Left ventricle myocardium superior (tissue), 1 donor: ENCODE measurements around the gene FGF18. TPM values are rescaled to one million over a fixed set of nuclear protein-coding genes. Genes with fewer than 3 reads are reported as not detected.
"Not testable (repeated sequence)": the region's sequence is repeated elsewhere in the genome, so short reads cannot be mapped to it uniquely, and the experiment has no call there.

Experiments
- ATAC-seq: fragments of 200-7000 bp; cut with Tn5 transposase; one replicate; pipeline ENCODE4 v1.9.1; 2020; ENCODE audit warnings: mild to moderate bottlenecking, moderate library complexity
- DNase-seq: peaks from one replicate; pipeline ENCODE4 v3.0.0-alpha.2; 2020
- intact Hi-C: fragments of 100-400 bp; cut with micrococcal nuclease; formaldehyde crosslinking; loops from one replicate; pipeline ENCODE4 v1.11.0; 2022
- long read RNA-seq: library from polyadenylated mRNA; unstranded; transcript quantifications from one replicate; pipeline ENCODE4 v2.0.0, GENCODE V29; 2021
- total RNA-seq: library from RNA; stranded (reverse); fragmentation: NEBNext Ultra II Directional; extraction: Animal tissue kit (Norgen Biotek cat#: 25700); gene quantifications from one replicate; pipeline ENCODE4 v1.2.1, GENCODE V29; 2021
- donor health status: DM: no; HTN: yes; CAD: no; lungs with severe emphysema.

FGF18 gene, protein sequence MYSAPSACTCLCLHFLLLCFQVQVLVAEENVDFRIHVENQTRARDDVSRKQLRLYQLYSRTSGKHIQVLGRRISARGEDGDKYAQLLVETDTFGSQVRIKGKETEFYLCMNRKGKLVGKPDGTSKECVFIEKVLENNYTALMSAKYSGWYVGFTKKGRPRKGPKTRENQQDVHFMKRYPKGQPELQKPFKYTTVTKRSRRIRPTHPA
- total RNA-seq = 18.5 TPM
- long read RNA-seq, transcript FGF18-201 (5 exons, 1,986 nt) = major isoform, 52 of 57 reads
- long read RNA-seq, partial matches to known transcripts = 1 of 57 reads
- long read RNA-seq, other reads (novel, unspliced or antisense) = 4 of 57 reads

- intact Hi-C loops = loop anchor here (5.0 kb wide), 1 partner anchor 488 kb away; no protein-coding TSS in a partner anchor
- ATAC-seq (peak; percentile 73), DNase-seq (peak; percentile 81)
Observed at GRCh38 chr5:171418982-171419687, at the start of gene FGF18. Gene FGF18, plus strand, starts transcription at chr5:171419647. Its CDS starts 553 bp downstream, at chr5:171420200.

- ATAC-seq (no peak), DNase-seq (no peak)
- intact Hi-C loops = no loop called here
Observed at GRCh38 chr5:171369898-171370297, 49.5 kb upstream of the FGF18 start.

DNA sequence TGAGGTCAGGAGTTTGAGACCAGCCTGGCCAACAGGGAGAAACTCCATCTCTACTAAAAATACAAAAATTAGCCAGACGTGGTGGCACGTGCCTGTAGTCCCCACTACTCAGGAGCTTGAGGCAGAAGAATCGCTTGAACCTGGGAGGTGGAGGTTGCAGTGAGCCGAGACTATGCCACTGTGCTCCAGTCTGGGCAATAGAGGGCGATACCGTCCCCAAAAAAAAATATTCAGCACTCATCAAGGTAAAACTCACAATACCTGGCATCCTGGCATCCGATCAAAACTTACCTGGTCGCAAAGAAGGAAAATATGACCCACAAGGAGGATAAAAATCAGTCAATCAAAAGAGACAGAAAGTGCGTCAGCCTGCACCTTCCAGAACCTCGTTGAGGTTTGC, 48.6 kb upstream of the FGF18 start:
- intact Hi-C loops, DNase-seq, ATAC-seq: not testable (repeated sequence)

DNA sequence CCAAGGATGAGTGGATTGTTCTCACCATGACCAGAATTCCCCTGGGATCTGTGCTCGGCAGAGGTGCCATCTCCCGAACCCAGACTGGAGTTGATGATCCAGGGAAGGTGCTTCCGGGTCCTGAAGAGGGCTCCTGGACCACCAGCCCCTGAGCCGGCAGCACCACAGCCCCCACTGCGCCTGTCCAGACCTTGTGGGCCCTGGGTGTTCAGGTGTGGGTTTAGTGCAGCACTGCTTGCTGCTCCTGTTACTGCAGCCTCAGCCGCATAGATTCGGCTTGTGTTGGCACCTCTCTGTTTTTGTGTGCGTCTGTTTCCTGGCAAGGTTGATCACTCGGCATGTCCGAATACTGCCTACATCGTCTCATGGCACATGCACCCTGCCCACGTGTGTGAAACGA, 48.1 kb upstream of the FGF18 start:
- ATAC-seq = no peak
- intact Hi-C loops = no loop called here
- DNase-seq = no peak

GRCh38 chr5:171379961-171380360, 39.5 kb upstream of the FGF18 start:
- intact Hi-C loops = no loop called here
- ATAC-seq (no peak), DNase-seq (no peak)

GRCh38 chr5:171384416-171384815, 35.0 kb upstream of the FGF18 start:
- intact Hi-C loops, ATAC-seq, DNase-seq: not testable (repeated sequence)

DNA sequence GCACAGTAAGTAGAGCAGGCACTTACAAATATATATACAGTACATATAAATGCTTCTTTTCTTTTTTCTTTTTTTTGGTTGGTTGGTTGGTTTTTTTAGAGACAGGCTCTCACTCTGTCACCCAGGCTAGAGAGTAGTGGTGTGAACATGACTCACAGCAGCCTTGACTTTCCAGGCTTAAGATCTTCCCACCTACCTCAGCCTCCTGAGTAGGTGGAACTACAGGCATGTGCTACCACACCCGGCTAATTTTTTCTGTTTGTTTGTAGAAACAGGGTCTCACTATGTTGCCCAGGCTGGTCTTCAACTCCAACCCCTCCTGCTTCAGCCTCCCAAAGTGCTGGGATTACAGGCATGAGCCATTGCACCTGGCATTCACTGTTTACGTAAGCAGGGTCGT, 34.4 kb upstream of the FGF18 start:
- DNase-seq, intact Hi-C loops, ATAC-seq: not testable (repeated sequence)

DNA sequence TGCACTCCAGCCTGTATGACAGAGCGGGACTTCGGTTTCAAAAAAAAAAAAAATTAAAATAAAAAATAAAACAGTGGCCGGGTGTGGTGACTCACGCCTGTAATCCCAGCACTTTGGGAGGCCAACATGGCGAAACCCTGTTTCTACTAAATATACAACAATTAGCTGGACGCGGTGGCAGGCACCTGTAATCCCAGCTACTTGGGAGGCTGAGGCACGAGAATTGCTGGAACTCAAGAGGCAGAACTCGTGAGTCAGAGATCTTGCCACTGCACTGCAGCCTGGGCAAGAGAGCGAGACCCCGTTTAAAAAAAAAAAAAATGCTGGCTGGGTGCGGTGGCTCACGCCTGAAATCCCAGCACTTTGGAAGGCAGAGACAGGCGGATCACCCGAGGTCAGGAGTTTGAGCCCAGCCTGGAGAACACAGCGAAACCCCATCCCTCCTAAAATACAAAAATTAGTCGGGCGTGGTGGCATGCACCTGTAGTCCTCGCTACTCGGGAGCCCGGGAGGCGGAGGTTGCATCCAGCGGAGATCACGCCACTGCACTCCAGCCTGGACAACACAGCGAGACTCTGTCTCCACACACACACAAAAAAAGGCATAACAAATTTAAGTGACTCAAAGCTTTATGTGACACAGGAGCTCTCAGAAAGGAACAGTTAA, 33.3 kb upstream of the FGF18 start:
- intact Hi-C loops = no loop called here
- DNase-seq (no peak), ATAC-seq (no peak)

GRCh38 chr5:171386861-171387344, 32.5 kb upstream of the FGF18 start:
- no peak for ATAC-seq
- DNase-seq = no peak
- intact Hi-C loops = no loop called here

- ATAC-seq (peak; percentile 96), DNase-seq (peak; percentile 97)
- intact Hi-C loops = no loop called here
Observed at GRCh38 chr5:171387345-171387969, 32.0 kb upstream of the FGF18 start, which contains the start of gene NPM1. Gene NPM1, plus strand, starts transcription at chr5:171387849. Its CDS starts 100 bp downstream, at chr5:171387949.

DNA sequence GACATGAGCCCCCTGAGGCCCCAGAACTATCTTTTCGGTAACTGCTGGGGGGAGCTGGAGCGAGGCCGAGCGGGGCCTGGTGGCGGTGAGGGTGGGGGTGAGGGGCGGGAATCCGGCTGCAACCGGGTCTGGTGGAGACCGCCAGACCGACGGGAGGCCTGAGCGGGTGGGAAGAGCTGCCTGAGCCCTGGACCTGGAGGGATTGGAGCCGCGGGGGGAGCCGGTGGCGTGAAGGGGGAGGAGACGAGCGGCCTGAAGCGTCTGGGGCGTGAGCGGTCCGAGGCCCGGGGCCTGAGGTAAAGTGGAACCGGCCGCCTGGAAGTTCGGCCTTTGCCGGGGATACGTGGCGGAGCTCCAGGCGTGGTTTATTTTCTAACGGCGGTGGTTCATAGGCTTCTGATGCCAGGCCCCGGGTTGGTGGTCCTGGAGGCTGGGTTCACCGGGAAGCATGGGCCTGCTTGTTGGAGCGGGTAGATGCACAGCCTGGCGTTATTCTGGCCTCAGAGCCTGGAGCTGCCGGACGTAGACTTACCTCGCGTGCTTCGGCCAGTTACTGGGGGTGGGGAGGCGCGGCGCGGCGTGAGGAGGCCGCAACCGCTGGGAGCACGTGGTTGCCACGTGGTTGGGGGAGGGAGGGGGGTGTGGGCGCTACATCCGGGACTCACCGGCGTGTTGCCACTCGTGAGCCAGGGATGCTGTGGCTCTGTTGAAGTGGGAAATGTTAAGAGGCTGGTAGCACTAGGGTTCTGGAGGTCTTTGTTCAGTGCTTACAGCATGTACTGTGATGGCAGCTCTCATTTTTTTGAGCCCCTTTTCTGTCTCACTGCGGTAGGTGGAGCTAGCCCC, 31.3 kb upstream of the FGF18 start:
- peak; percentile 50 for ATAC-seq
- intact Hi-C loops = no loop called here
- DNase-seq = peak; percentile 81

- intact Hi-C loops = no loop called here
- no peak for DNase-seq
- no peak for ATAC-seq
Observed at GRCh38 chr5:171388816-171389168, 30.7 kb upstream of the FGF18 start.

- intact Hi-C loops = no loop called here
- ATAC-seq (no peak), DNase-seq (no peak)
Observed at GRCh38 chr5:171390883-171391677, 28.4 kb upstream of the FGF18 start.

DNA sequence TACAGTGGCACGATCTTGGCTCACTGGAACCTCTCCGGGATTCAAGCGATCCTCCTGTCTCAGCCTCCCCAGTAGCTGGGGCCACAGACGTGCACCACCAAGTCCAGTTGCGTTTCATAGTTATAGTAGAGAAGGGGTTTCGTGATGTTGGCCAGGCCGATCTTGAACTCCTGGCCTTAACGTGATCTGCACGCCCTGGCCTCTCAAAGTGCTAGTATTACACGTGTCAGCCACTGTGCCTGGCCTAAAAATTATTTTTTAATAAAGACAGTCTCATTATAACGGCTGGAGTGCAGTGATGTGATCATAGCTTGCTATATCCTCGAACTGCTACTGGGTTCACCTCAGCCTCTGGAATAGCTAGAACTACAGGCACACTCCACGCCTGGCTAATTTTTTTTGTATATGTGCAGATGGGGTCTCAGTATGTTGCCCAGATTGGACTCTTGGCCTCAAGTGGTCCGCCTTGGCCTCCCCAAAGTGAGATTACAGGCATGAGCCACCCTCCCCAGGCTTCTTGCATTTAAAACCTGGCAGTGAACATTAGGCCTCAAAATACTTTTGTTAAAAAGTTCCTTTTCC, 27.4 kb upstream of the FGF18 start:
- intact Hi-C loops = no loop called here
- ATAC-seq = no peak
- DNase-seq = no peak

- intact Hi-C loops = no loop called here
- no peak for DNase-seq
- no peak for ATAC-seq
Observed at GRCh38 chr5:171392585-171393159, 26.8 kb upstream of the FGF18 start.

- ATAC-seq = no peak
- no peak for DNase-seq
- intact Hi-C loops = no loop called here
Observed at GRCh38 chr5:171395042-171395441, 24.4 kb upstream of the FGF18 start.

GRCh38 chr5:171396583-171396982, 22.9 kb upstream of the FGF18 start:
- intact Hi-C loops, DNase-seq, ATAC-seq: not testable (repeated sequence)
